CD4-positive, alpha-beta memory T cell (primary cell): ENCODE results near the gene MORF4L1. TPM values are rescaled to one million over a fixed set of nuclear protein-coding genes. Genes with fewer than 3 reads are reported as not detected.
A peak's percentile ranks its signal among the peaks of the same experiment; 100 is the strongest.

Experiments
- CTCF ChIA-PET: fragments of 350-600 bp; sonication (Branson Sonifier 250); formaldehyde crosslinking; loops from one replicate; lab custom pipeline; 2021; ENCODE audit warnings: inconsistent platforms; ENCODE audit not compliant: partially characterized antibody; lab: Charles Lee
- POLR2A ChIA-PET: fragments of 350-600 bp; sonication (Branson Sonifier 250); formaldehyde crosslinking; loops from one replicate; lab custom pipeline; 2021; ENCODE audit not compliant: partially characterized antibody; lab: Charles Lee
- DNase-seq, 5 donors: peaks; one replicate each; pipeline versions ENCODE4 v3.0.0 to v3.0.0-alpha.2; 2020 to 2022; ENCODE audit warnings: mixed read lengths in 1 of 5
- H3K27ac ChIP-seq: one replicate; pipeline ENCODE4 v1.7.0; 2013; ENCODE audit warnings: low read depth, low read length
- H3K27me3 ChIP-seq: 2 replicates; pipeline ENCODE4 v1.7.0; 2013; ENCODE audit warnings: mild to moderate bottlenecking, low read length, moderate library complexity; ENCODE audit not compliant: insufficient read depth
- H3K36me3 ChIP-seq: 2 replicates; pipeline ENCODE4 v1.7.0; 2013; ENCODE audit warnings: mild to moderate bottlenecking, low read length, moderate library complexity; ENCODE audit not compliant: insufficient read depth
- H3K4me1 ChIP-seq: 2 replicates; pipeline ENCODE4 v1.7.0; 2013; ENCODE audit warnings: mild to moderate bottlenecking, low read length, moderate library complexity; ENCODE audit not compliant: insufficient read depth
- H3K4me3 ChIP-seq, 2 donors: one replicate each; pipeline ENCODE4 v1.7.0; 2013; ENCODE audit warnings: low read length in 2 of 2, mild to moderate bottlenecking in 1 of 2
- H3K9me3 ChIP-seq, 2 donors: one replicate each; pipeline ENCODE4 v1.7.0; 2013; ENCODE audit warnings: low read length in 2 of 2, control low read depth in 1 of 2; ENCODE audit not compliant: control insufficient read depth in 1 of 2
- H3K27ac Mint-ChIP-seq, 7 donors: one replicate each; pipeline ENCODE4 v1.8.0; 2020 to 2021; ENCODE audit warnings: mixed read lengths in 7 of 7, mild to moderate bottlenecking in 6 of 7, inconsistent platforms in 3 of 7, moderate library complexity in 3 of 7
- H3K27me3 Mint-ChIP-seq, 2 donors: one replicate each; pipeline ENCODE4 v1.8.0; 2020 to 2021; ENCODE audit warnings: mixed read lengths in 2 of 2
- H3K36me3 Mint-ChIP-seq, 2 donors: one replicate each; pipeline ENCODE4 v1.8.0; 2020 to 2021; ENCODE audit warnings: mixed read lengths in 2 of 2, inconsistent platforms in 1 of 2, mild to moderate bottlenecking in 1 of 2
- H3K4me1 Mint-ChIP-seq, 4 donors: one replicate each; pipeline ENCODE4 v1.8.0; 2020 to 2021; ENCODE audit warnings: mixed read lengths in 4 of 4, mild to moderate bottlenecking in 1 of 4
- H3K4me3 Mint-ChIP-seq, 8 donors: one replicate each; pipeline ENCODE4 v1.8.0; 2020 to 2021; ENCODE audit warnings: mixed read lengths in 8 of 8, mild to moderate bottlenecking in 7 of 8, moderate library complexity in 6 of 8, inconsistent platforms in 3 of 8
- H3K9me3 Mint-ChIP-seq, 8 donors: one replicate each; pipeline ENCODE4 v1.8.0; 2020 to 2021; ENCODE audit warnings: mixed read lengths in 8 of 8, mild to moderate bottlenecking in 5 of 8, inconsistent platforms in 3 of 8, moderate library complexity in 1 of 8
- intact Hi-C: fragments of 100-400 bp; cut with micrococcal nuclease; formaldehyde crosslinking; loops from one replicate; pipeline ENCODE4 v1.15.1; 2023
- polyA plus RNA-seq, 2 donors: library from polyadenylated mRNA; unstranded; fragments of 300-500 nt; fragmentation: Illumina TruSeq; gene quantifications; one replicate each; pipeline ENCODE4 v1.2.3, GENCODE V29; 2021
- total RNA-seq, 2 experiments: library from RNA; stranded (reverse); gene quantifications; one replicate each; pipeline ENCODE4 v1.2.3, GENCODE V29; 2021

The MORF4L1 gene
- total and polyA plus RNA-seq, 4 experiments from 2014 or later, result 260 to 395 (median 274) TPM

DNA sequence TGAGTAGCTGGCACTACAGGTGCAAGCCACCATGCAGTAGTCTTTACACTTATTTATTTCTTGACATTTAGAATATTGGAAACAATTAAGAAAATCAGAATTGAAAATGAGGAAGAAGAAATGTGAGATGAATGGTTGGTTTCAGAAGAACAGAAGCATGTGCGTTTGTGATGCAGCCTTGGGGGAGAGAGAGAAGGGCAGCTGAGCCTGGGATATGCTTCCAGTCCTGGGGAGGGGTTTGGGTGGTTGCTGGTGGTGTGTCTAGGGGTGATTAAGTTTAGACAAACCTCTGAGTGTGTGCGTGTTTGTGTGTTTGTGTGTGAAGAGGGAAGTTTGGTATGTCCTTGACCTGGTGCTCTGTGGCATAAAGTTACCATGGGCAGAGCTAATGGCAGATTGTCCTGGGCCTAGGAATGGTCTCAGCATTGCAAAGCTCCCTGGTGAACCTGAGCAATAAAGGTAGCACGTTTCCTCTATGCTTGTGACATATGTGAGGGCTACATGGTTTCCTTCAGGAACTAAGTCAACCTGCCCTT lies 36.5 kb downstream of the MORF4L1 start:
- Histone ChIP-seq H3K4me1 (peaks cover 6% of the 10 kb centered on the region), H3K36me3 (peaks cover 46% of the 10 kb centered on the region), H3K9me3 (no peaks in the 10 kb centered on the region), H3K4me3 (no peak overlapping the region), H3K27ac (no peak overlapping the region), H3K27me3 (no peaks in the 10 kb centered on the region)
- Mint-ChIP-seq H3K9me3 (peaks cover 0 to 1% (median 0%) of the 10 kb centered on the region in 8 donors), H3K4me3 (no peak overlapping the region), H3K36me3 (peaks cover 38 to 77% of the 10 kb centered on the region in 2 donors), H3K27me3 (no peaks in the 10 kb centered on the region), H3K27ac (peak overlapping the region in 4 of 7 donors; percentile 24 to 82 (median 64)), H3K4me1 (peaks cover 22 to 31% (median 28%) of the 10 kb centered on the region in 4 donors)
- ChIA-PET POLR2A (no interaction called here), CTCF (interaction anchor here (0.6 to 4.0 kb wide), 5 partner anchors 15 to 275 kb away, joined by 3 to 28 read pairs (median 3); no protein-coding TSS in a partner anchor)
- intact Hi-C loops, result loop anchor here (1.0 kb wide), 2 partner anchors 70 to 275 kb away; no protein-coding TSS in a partner anchor
- DNase-seq, result no peak

GRCh38 chr15:78909791-78910228 lies 37.1 kb downstream of the MORF4L1 start:
- Histone ChIP-seq H3K9me3 (no peaks in the 10 kb centered on the region), H3K36me3 (peaks cover 45% of the 10 kb centered on the region), H3K4me3 (no peak overlapping the region), H3K4me1 (peaks cover 6% of the 10 kb centered on the region), H3K27ac (no peak overlapping the region), H3K27me3 (no peaks in the 10 kb centered on the region)
- Mint-ChIP-seq H3K27me3 (no peaks in the 10 kb centered on the region), H3K27ac (peak overlapping the region in 6 of 7 donors; percentile 24 to 82 (median 47)), H3K9me3 (peaks cover 0 to 1% (median 0%) of the 10 kb centered on the region in 8 donors), H3K4me1 (peaks cover 22 to 31% (median 28%) of the 10 kb centered on the region in 4 donors), H3K36me3 (peaks cover 34 to 75% of the 10 kb centered on the region in 2 donors), H3K4me3 (no peak overlapping the region)
- intact Hi-C loops, result loop anchor here (1.0 kb wide), 2 partner anchors 69 to 274 kb away; no protein-coding TSS in a partner anchor
- DNase-seq, result peak in 4 of 5 donors; percentile 14 to 30 (median 20)
- ChIA-PET POLR2A (interaction anchor here (0.9 kb wide), 1 partner anchor 30 kb away, joined by 3 read pairs; no protein-coding TSS in a partner anchor), CTCF (interaction anchor here (4.0 kb wide), 1 partner anchor 70 kb away, joined by 28 read pairs; no protein-coding TSS in a partner anchor)

GRCh38 chr15:78910271-78910670 lies 37.6 kb downstream of the MORF4L1 start:
- Mint-ChIP-seq H3K4me1 (peaks cover 22 to 31% (median 26%) of the 10 kb centered on the region in 4 donors), H3K4me3 (no peak overlapping the region), H3K27me3 (no peaks in the 10 kb centered on the region), H3K27ac (peak overlapping the region in 4 of 7 donors; percentile 24 to 82 (median 50)), H3K9me3 (peaks cover 0 to 1% (median 0%) of the 10 kb centered on the region in 8 donors), H3K36me3 (peaks cover 30 to 71% of the 10 kb centered on the region in 2 donors)
- intact Hi-C loops, result no loop called here
- Histone ChIP-seq H3K36me3 (peaks cover 45% of the 10 kb centered on the region), H3K4me3 (no peak overlapping the region), H3K27me3 (no peaks in the 10 kb centered on the region), H3K27ac (no peak overlapping the region), H3K9me3 (no peaks in the 10 kb centered on the region), H3K4me1 (peaks cover 6% of the 10 kb centered on the region)
- POLR2A ChIA-PET, result interaction anchor here (0.9 kb wide), 1 partner anchor 30 kb away, joined by 3 read pairs; no protein-coding TSS in a partner anchor
- CTCF ChIA-PET, result interaction anchor here (1.0 to 1.2 kb wide), 3 partner anchors 17 to 270 kb away, joined by 3 to 6 read pairs (median 3); no protein-coding TSS in a partner anchor
- DNase-seq, result no peak

DNA sequence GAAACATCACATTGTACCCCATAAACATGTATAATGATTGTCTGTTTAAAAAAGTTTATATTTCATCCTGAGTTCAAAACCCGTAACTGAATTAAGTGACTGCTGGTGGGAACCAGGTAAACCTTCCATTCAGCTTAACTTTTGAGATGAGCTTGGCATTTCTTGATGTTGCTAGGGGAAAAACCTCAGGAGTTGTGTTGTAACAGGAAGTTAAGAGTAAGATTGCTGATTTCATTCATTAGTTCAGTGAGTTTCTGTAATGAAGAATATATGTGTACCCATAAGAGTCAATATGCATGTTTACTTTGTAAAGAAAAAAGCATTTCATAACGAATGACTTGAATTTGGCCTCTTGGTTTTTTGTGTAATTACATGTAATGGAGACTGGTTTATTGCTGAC lies 39.6 kb downstream of the MORF4L1 start:
- DNase-seq, result no peak
- ChIA-PET POLR2A (no interaction called here), CTCF (no interaction called here)
- Mint-ChIP-seq H3K4me1 (peaks cover 18 to 31% (median 23%) of the 10 kb centered on the region in 4 donors), H3K4me3 (no peak overlapping the region), H3K9me3 (peaks cover 0 to 1% (median 0%) of the 10 kb centered on the region in 8 donors), H3K27ac (peak overlapping the region in 3 of 7 donors; percentile 0 to 53 (median 22)), H3K36me3 (peaks cover 18 to 65% of the 10 kb centered on the region in 2 donors), H3K27me3 (no peaks in the 10 kb centered on the region)
- no peak overlapping the region for H3K4me3 ChIP-seq
- intact Hi-C loops, result no loop called here
- no peaks in the 10 kb centered on the region for H3K27me3 ChIP-seq
- H3K27ac ChIP-seq, result no peak overlapping the region
- H3K9me3 ChIP-seq, result no peaks in the 10 kb centered on the region
- H3K36me3 ChIP-seq, result peaks cover 31% of the 10 kb centered on the region
- peaks cover 6% of the 10 kb centered on the region for H3K4me1 ChIP-seq

DNA sequence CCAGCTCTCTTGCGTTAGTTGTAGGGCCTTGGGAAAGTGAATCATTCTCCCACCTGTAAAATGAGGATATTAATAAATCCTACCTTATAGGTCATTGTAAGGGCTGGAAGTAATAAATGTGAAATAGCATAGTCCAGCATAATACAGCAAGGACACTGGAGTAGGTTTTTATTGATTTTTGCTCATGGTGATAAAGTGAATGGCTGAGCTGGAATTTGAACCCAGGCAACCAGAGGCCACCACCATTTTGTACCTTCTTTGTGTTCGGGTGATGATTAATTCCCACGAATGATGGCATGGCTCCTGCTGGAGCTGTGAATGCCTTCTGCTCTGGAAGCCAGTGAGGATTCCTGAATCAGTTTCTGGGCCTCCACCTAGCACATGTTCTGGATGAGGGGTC lies 40.3 kb downstream of the MORF4L1 start:
- Mint-ChIP-seq H3K9me3 (peaks cover 0 to 1% (median 0%) of the 10 kb centered on the region in 8 donors), H3K4me1 (peaks cover 15 to 31% (median 21%) of the 10 kb centered on the region in 4 donors), H3K27me3 (no peaks in the 10 kb centered on the region), H3K4me3 (no peak overlapping the region), H3K27ac (peak overlapping the region in 2 of 7 donors; percentile 50 to 72), H3K36me3 (peaks cover 16 to 65% of the 10 kb centered on the region in 2 donors)
- POLR2A ChIA-PET, result no interaction called here
- intact Hi-C loops, result no loop called here
- Histone ChIP-seq H3K9me3 (no peaks in the 10 kb centered on the region), H3K4me3 (no peak overlapping the region), H3K27ac (no peak overlapping the region), H3K27me3 (no peaks in the 10 kb centered on the region), H3K36me3 (peaks cover 29% of the 10 kb centered on the region), H3K4me1 (peaks cover 6% of the 10 kb centered on the region)
- DNase-seq, result no peak
- CTCF ChIA-PET, result interaction anchor here (0.8 kb wide), 1 partner anchor 69 kb away, joined by 3 read pairs; no protein-coding TSS in a partner anchor

DNA sequence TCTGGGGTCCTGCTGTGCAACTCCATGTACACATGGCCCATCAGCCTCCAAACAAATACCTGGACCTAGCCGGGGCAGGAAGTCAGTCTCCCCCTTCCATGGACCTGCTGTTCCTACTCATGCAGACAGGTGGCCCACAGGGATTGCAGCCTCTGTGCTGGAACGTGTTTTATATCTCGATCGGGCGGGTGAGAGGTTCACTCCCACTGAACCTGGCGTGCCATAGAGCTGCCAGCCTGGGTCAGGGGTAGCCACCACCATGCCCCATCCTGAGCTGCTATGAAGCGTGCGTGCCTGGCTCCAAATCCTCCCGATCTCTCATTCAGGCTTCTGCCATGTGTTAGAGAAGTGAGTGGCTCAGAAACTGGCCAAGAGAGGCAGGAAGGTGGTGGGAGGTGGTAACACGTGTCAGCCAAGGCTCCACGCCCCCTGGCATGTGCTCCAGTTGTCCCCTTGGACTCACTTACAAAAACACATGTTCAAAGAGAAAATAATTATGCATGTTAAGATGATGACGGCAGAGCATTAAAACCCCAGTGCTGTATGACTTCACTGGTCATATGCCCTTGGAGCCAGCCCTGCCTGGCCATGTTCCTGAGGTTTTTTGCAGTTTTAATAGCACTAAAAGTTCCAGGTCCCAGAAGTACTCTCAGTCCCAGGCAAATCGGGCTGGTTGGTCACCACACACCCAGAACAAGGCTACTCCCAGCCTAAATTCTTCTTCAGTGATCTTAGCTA lies 41.5 kb downstream of the MORF4L1 start:
- H3K27ac Mint-ChIP-seq, result peak overlapping the region in 3 of 7 donors; percentile 30 to 67 (median 50)
- no peak for DNase-seq
- no peaks in the 10 kb centered on the region for H3K9me3 ChIP-seq
- intact Hi-C loops, result no loop called here
- no peaks in the 10 kb centered on the region for H3K27me3 ChIP-seq
- H3K4me3 ChIP-seq, result no peak overlapping the region
- POLR2A ChIA-PET, result no interaction called here
- H3K4me1 Mint-ChIP-seq, result peaks cover 14 to 28% (median 17%) of the 10 kb centered on the region in 4 donors
- no peak overlapping the region for H3K27ac ChIP-seq
- no peaks in the 10 kb centered on the region for H3K27me3 Mint-ChIP-seq
- peaks cover 15 to 65% of the 10 kb centered on the region in 2 donors for H3K36me3 Mint-ChIP-seq
- CTCF ChIA-PET, result no interaction called here
- H3K4me1 ChIP-seq, result peaks cover 6% of the 10 kb centered on the region
- H3K36me3 ChIP-seq, result peaks cover 29% of the 10 kb centered on the region
- H3K9me3 Mint-ChIP-seq, result peaks cover 0 to 1% (median 0%) of the 10 kb centered on the region in 8 donors
- no peak overlapping the region for H3K4me3 Mint-ChIP-seq
